Upper lobe of left lung (tissue), 6 donors: Measurements from ENCODE around the gene ACSM2B. TPM values are rescaled to one million over a fixed set of nuclear protein-coding genes. Genes with fewer than 3 reads are reported as not detected.
"Not testable (repeated sequence)": the region's sequence is repeated elsewhere in the genome, so short reads cannot be mapped to it uniquely, and the experiment has no call there.

Source experiments
- ATAC-seq, 2 donors: fragments of 200-7000 bp; cut with Tn5 transposase; one replicate each; pipeline ENCODE4 v1.9.1; 2022; ENCODE audit warnings: mild to moderate bottlenecking in 2 of 2, moderate library complexity in 2 of 2; ENCODE audit not compliant: low FRiP score in 2 of 2
- DNase-seq, 2 donors: peaks; one replicate each; pipeline ENCODE4 v3.0.0-alpha.2; 2019 to 2020
- H3K27ac ChIP-seq, 4 donors: fragments of 200-600 bp; sonication (generic); one replicate each; pipeline ENCODE4 v1.5.1; 2016 to 2019
- H3K27me3 ChIP-seq, 4 donors: fragments of 200-600 bp; sonication (generic); one replicate each; pipeline ENCODE4 v1.5.1; 2017 to 2019
- H3K36me3 ChIP-seq, 4 donors: fragments of 200-600 bp; sonication (generic); one replicate each; pipeline ENCODE4 v1.5.1; 2016 to 2019
- H3K4me1 ChIP-seq, 4 donors: fragments of 200-600 bp; sonication (generic); one replicate each; pipeline ENCODE4 v1.5.1; 2018 to 2019
- H3K4me3 ChIP-seq, 4 donors: fragments of 200-600 bp; sonication (generic); one replicate each; pipeline ENCODE4 v1.5.1; 2017 to 2019; ENCODE audit warnings: mild to moderate bottlenecking in 2 of 4, moderate library complexity in 1 of 4
- H3K9me3 ChIP-seq, 4 donors: fragments of 200-600 bp; sonication (generic); one replicate each; pipeline ENCODE4 v1.5.1; 2018 to 2019
- CTCF ChIP-seq, 6 experiments: fragments of 450-650 bp in 4 of 6; fragments of 200-600 bp in 2 of 6; sonication (generic) in 2 of 6; IDR thresholded peaks; one replicate each; pipeline ENCODE4 v1.5.1; 2016 to 2019; ENCODE audit warnings: antibody characterized with exemption in 6 of 6
- EP300 ChIP-seq, 4 donors: sonication (generic); formaldehyde crosslinking; IDR thresholded peaks; one replicate each; pipeline ENCODE4 v1.5.1; 2017; ENCODE audit warnings: antibody characterized with exemption in 4 of 4, control low read depth in 2 of 4
- POLR2A ChIP-seq, 4 donors: fragments of 450-650 bp; IDR thresholded peaks; one replicate each; pipeline ENCODE4 v1.5.1; 2016 to 2017; ENCODE audit warnings: antibody characterized with exemption in 4 of 4, mild to moderate bottlenecking in 2 of 4
- POLR2AphosphoS5 ChIP-seq, 2 donors: sonication (generic); formaldehyde crosslinking; IDR thresholded peaks; one replicate each; pipeline ENCODE4 v1.5.1; 2017; ENCODE audit warnings: antibody characterized with exemption in 2 of 2
- WGBS, 2 donors: methylation state at CpG; one replicate each; pipeline ENCODE4 v1.1.5; 2017 to 2018; 5-methylcytosine and 5-hydroxymethylcytosine counted together
- total RNA-seq, 6 donors: library from RNA; depleted of rRNA in 4 of 6; stranded (reverse); fragments of >200 nt in 4 of 6; gene quantifications; one replicate each; pipeline versions ENCODE4 v1.1.0 to v1.2.1, GENCODE V29; 2016 to 2021
- donor health status: DM: no; HTN: no; CAD: no; lungs with moderate emphysema.
- donor health status: DM: no; HTN: yes; CAD: no; lungs with severe emphysema.

The ACSM2B gene, protein sequence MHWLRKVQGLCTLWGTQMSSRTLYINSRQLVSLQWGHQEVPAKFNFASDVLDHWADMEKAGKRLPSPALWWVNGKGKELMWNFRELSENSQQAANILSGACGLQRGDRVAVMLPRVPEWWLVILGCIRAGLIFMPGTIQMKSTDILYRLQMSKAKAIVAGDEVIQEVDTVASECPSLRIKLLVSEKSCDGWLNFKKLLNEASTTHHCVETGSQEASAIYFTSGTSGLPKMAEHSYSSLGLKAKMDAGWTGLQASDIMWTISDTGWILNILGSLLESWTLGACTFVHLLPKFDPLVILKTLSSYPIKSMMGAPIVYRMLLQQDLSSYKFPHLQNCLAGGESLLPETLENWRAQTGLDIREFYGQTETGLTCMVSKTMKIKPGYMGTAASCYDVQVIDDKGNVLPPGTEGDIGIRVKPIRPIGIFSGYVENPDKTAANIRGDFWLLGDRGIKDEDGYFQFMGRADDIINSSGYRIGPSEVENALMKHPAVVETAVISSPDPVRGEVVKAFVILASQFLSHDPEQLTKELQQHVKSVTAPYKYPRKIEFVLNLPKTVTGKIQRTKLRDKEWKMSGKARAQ
- total RNA-seq = under 1 TPM in 3 of 6 donors, not detected in 3; 0.17 to 0.34 (median 0.20) TPM

DNA sequence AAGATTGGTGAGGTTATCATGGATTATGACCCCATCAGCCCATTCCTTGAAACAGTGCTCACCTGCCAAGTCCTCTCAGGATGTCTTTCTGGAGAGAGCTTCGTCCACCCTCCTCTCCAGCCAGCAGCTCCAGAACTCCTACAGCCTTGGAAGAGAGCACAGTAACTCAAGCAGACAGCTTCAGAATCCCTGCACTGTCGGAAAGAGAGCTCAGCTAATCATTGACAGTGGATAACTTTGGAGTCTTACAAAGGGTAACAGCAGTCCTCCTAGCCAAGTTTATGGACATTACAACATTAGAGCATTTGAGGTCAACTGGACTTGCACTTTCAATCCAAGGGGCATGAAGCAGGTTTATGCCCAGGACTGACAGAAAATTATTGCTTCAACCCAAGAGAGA is at the start of gene ACSM2B:
Gene ACSM2B, minus strand, starts transcription at position 223 of the 400 bp plus-strand sequence. CDS start 11,522 bp downstream, outside the sequence.
- H3K9me3 ChIP-seq, H3K4me1 ChIP-seq, H3K27me3 ChIP-seq, ATAC-seq, H3K4me3 ChIP-seq, H3K27ac ChIP-seq, DNase-seq, H3K36me3 ChIP-seq: not testable (repeated sequence)
- no CpG with 5 or more reads among the region's 2 CpGs for WGBS, 2 donors

DNA sequence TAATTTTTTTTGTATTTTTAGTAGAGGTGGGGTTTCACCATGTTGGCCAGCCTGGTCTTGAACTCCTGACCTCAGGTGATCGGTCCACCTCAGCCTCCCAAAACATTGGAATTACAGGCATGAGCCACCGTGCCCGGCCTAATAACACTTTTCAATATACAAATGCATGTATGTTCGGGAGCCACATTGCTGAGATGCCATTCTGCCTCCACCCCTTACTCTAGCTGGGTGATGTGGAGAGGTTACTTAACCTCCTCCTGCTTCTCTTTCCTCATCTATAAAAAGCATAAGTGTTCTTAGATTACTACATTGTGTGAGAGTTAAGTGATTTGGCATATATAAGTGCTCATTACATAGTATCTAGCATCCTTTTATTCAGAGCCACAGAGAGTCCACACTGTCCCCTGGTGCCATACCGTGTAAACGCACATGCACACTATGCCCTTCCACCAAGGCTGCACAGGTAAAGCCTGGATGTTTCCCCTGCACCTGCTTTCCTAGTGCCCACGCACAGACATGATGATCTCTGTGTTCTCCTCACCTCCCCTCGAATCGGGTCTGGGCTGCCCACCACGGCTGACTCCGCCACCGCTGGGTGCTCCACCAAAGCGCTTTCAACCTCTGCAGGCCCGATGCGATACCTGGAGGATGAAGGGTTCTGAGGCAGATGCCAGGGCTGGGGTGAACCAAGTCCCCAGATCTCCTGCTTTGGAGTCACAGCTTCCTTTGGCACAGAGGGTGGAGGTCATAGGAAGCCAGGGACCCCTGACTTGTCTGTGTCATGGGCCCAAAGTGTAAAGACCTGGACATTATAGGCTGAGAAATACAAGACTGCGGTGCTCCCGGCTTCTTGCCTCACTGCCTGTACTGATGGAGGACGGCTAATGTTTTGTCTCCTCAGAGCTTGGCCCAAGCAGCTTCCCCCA is 49.0 kb upstream of the ACSM2B start:
- peak; percentile 44 to 83 for ATAC-seq
- Histone ChIP-seq H3K9me3 (no peaks in the 10 kb centered on the region), H3K4me3 (no peak overlapping the region), H3K4me1 (no peaks in the 10 kb centered on the region), H3K36me3 (no peaks in the 10 kb centered on the region), H3K27me3 (no peaks in the 10 kb centered on the region), H3K27ac (no peak overlapping the region)
- 77 to 78% methylated on average over 15 to 18 of the region's 18 CpGs for WGBS, 2 donors
- TF ChIP-seq EP300 (IDR thresholded peaks at IDR 0.05) (no peak), CTCF (IDR thresholded peaks at IDR 0.05) (peak in 3 of 6 experiments; percentile 17 to 39 (median 29))
- peak in 1 of 2 donors; percentile 56 for DNase-seq

- ATAC-seq = no peak
- Histone ChIP-seq H3K4me3 (no peak overlapping the region), H3K27ac (no peak overlapping the region), H3K4me1 (no peaks in the 10 kb centered on the region), H3K27me3 (no peaks in the 10 kb centered on the region), H3K36me3 (no peaks in the 10 kb centered on the region), H3K9me3 (no peaks in the 10 kb centered on the region)
- no peak for TF ChIP-seq POLR2AphosphoS5 (IDR thresholded peaks at IDR 0.05)
- no peak for TF ChIP-seq POLR2A (IDR thresholded peaks at IDR 0.05)
- no peak for TF ChIP-seq EP300 (IDR thresholded peaks at IDR 0.05)
- TF ChIP-seq CTCF (IDR thresholded peaks at IDR 0.05) = no peak
- 82 to 92% methylated on average over 1 of the region's 1 CpG for whole genome bisulfite sequencing, 2 donors
- no peak for DNase-seq
These were observed 48.0 kb upstream of the ACSM2B start for GRCh38 chr16:20624205-20624604.

GRCh38 chr16:20622498-20622870 is 46.3 kb upstream of the ACSM2B start:
- Histone ChIP-seq H3K27ac (no peak overlapping the region), H3K27me3 (no peaks in the 10 kb centered on the region), H3K4me3 (no peak overlapping the region), H3K36me3 (no peaks in the 10 kb centered on the region), H3K9me3 (no peaks in the 10 kb centered on the region), H3K4me1 (no peaks in the 10 kb centered on the region)
- DNase-seq = no peak
- TF ChIP-seq POLR2AphosphoS5 (IDR thresholded peaks at IDR 0.05) = no peak
- TF ChIP-seq EP300 (IDR thresholded peaks at IDR 0.05) = no peak
- no peak for TF ChIP-seq CTCF (IDR thresholded peaks at IDR 0.05)
- no peak for TF ChIP-seq POLR2A (IDR thresholded peaks at IDR 0.05)
- ATAC-seq = no peak

- DNase-seq (no peak), ATAC-seq (peak in 1 of 2 donors; percentile 52)
- Histone ChIP-seq H3K9me3 (no peaks in the 10 kb centered on the region), H3K27ac (no peak overlapping the region), H3K4me1 (no peaks in the 10 kb centered on the region), H3K4me3 (no peak overlapping the region), H3K27me3 (no peaks in the 10 kb centered on the region), H3K36me3 (no peaks in the 10 kb centered on the region)
- TF ChIP-seq CTCF (IDR thresholded peaks at IDR 0.05) (no peak), POLR2AphosphoS5 (IDR thresholded peaks at IDR 0.05) (no peak), EP300 (IDR thresholded peaks at IDR 0.05) (no peak), POLR2A (IDR thresholded peaks at IDR 0.05) (no peak)
- WGBS, 2 donors = 81 to 94% methylated on average over 6 of the region's 6 CpGs
These were observed 45.2 kb upstream of the ACSM2B start for GRCh38 chr16:20621406-20621805.
